RWPE2 (cell line): ENCODE results near the gene PRMT7.

ENCODE experiments used
- ATAC-seq: fragments of 200-7000 bp; cut with Tn5 transposase; 3 replicates; pipeline ENCODE4 v1.9.1; 2021; ENCODE audit warnings: low read depth
- DNase-seq: peaks from one replicate; pipeline ENCODE4 v3.0.0-alpha.2; 2020; ENCODE audit warnings: low spot score
- H3K27ac ChIP-seq: fragments of 450-650 bp; 2 replicates; pipeline ENCODE4 v1.5.1; 2017; ENCODE audit warnings: mild to moderate bottlenecking; ENCODE audit not compliant: poor library complexity, severe bottlenecking
- H3K27me3 ChIP-seq: fragments of 250-450 bp; sonication (Bioruptor Pico); 2 replicates; pipeline ENCODE4 v1.5.1; 2021; ENCODE audit warnings: mild to moderate bottlenecking, moderate library complexity; ENCODE audit not compliant: insufficient read depth, poor library complexity, severe bottlenecking
- H3K36me3 ChIP-seq: fragments of 250-450 bp; sonication (Bioruptor Pico); 2 replicates; pipeline ENCODE4 v1.5.1; 2020; ENCODE audit warnings: low read depth, mild to moderate bottlenecking, moderate library complexity
- H3K4me1 ChIP-seq: fragments of 250-450 bp; sonication (Bioruptor Pico); 2 replicates; pipeline ENCODE4 v1.5.1; 2021; ENCODE audit warnings: mild to moderate bottlenecking, moderate library complexity; ENCODE audit not compliant: insufficient read depth, poor library complexity, severe bottlenecking
- H3K4me3 ChIP-seq: fragments of 250-450 bp; sonication (Bioruptor Pico); 2 replicates; pipeline ENCODE4 v1.5.1; 2021; ENCODE audit warnings: mild to moderate bottlenecking, moderate library complexity; ENCODE audit not compliant: severe bottlenecking
- H3K9me3 ChIP-seq: fragments of 250-450 bp; sonication (Bioruptor Pico); 2 replicates; pipeline ENCODE4 v1.5.1; 2021; ENCODE audit warnings: mild to moderate bottlenecking, moderate library complexity; ENCODE audit not compliant: severe bottlenecking
- CTCF ChIP-seq: fragments of 450-650 bp; IDR thresholded peaks from one replicate; pipeline ENCODE4 v1.5.1; 2017; ENCODE audit warnings: mild to moderate bottlenecking, moderate library complexity; ENCODE audit not compliant: poor library complexity, severe bottlenecking

Gene PRMT7

GRCh38 chr16:68372381-68372720 lies 61.5 kb downstream of the PRMT7 start:
- H3K27ac ChIP-seq: no peak overlapping the region
- DNase-seq (no peak), ATAC-seq (no peak)
- no peaks in the 10 kb centered on the region for H3K4me1 ChIP-seq
- H3K9me3 ChIP-seq: no peaks in the 10 kb centered on the region
- TF ChIP-seq CTCF: no peak
- H3K36me3 ChIP-seq: no peaks in the 10 kb centered on the region
- no peak overlapping the region for H3K4me3 ChIP-seq
- H3K27me3 ChIP-seq: no peaks in the 10 kb centered on the region

GRCh38 chr16:68372806-68373205 lies 62.0 kb downstream of the PRMT7 start:
- no peaks in the 10 kb centered on the region for H3K9me3 ChIP-seq
- no peak for ATAC-seq
- no peaks in the 10 kb centered on the region for H3K36me3 ChIP-seq
- DNase-seq: no peak
- no peaks in the 10 kb centered on the region for H3K27me3 ChIP-seq
- no peak overlapping the region for H3K27ac ChIP-seq
- TF ChIP-seq CTCF: no peak
- no peak overlapping the region for H3K4me3 ChIP-seq
- H3K4me1 ChIP-seq: no peaks in the 10 kb centered on the region

- H3K4me3 ChIP-seq: no peak overlapping the region
- DNase-seq: no peak
- ATAC-seq: no peak
- H3K9me3 ChIP-seq: no peaks in the 10 kb centered on the region
- H3K27ac ChIP-seq: no peak overlapping the region
- no peak for TF ChIP-seq CTCF
- H3K27me3 ChIP-seq: no peaks in the 10 kb centered on the region
- H3K4me1 ChIP-seq: no peaks in the 10 kb centered on the region
- H3K36me3 ChIP-seq: no peaks in the 10 kb centered on the region
Observed at GRCh38 chr16:68373528-68374245, 62.9 kb downstream of the PRMT7 start.

- no peaks in the 10 kb centered on the region for H3K9me3 ChIP-seq
- H3K27me3 ChIP-seq: no peaks in the 10 kb centered on the region
Observed at GRCh38 chr16:68374246-68374805, 63.5 kb downstream of the PRMT7 start.

More at GRCh38 chr16:68374246-68374805, 63.5 kb downstream of the PRMT7 start:
- DNase-seq (no peak), ATAC-seq (no peak)
- Histone ChIP-seq H3K27ac (no peak overlapping the region), H3K36me3 (no peaks in the 10 kb centered on the region), H3K4me1 (no peaks in the 10 kb centered on the region), H3K4me3 (no peak overlapping the region)
- TF ChIP-seq CTCF: no peak
